C4-2B (cell line): ENCODE measurements around the gene PERCC1.

Experiments used
- CTCF ChIP-seq: fragments of 450-650 bp; conservative IDR thresholded peaks from 2 replicates; pipeline ENCODE4 v1.5.1; 2017; ENCODE audit warnings: mild to moderate bottlenecking
- ZFX ChIP-seq: fragments of 450-650 bp; IDR thresholded peaks from 2 replicates; pipeline ENCODE4 v1.6.1; 2017

GRCh38 chr16:1394367-1394951 is 36.4 kb upstream of the PERCC1 start:
- TF ChIP-seq CTCF (no peak), ZFX (no peak)
